Measurements from ENCODE around the gene COL13A1.

The COL13A1 gene

GRCh38 chr10:69963835-69964710, 162.4 kb downstream of the COL13A1 start:
- Histone ChIP-seq H3K27me3 (ENCODE audit: control insufficient read depth in 1 of 2, insufficient read depth in 2 of 2, low read length in 2 of 2) (peaks cover 0 to 5% of the 10 kb centered on the region in 2 donors), H3K9me3 (ENCODE audit: control insufficient read depth in 2 of 2, low read length in 2 of 2) (peaks cover 0 to 3% of the 10 kb centered on the region in 2 donors), H3K9ac (ENCODE audit: low read length in 2 of 2) (no peak overlapping the region), H3K36me3 (ENCODE audit: control insufficient read depth in 2 of 2, insufficient read depth in 2 of 2, low read length in 2 of 2) (no peaks in the 10 kb centered on the region), H3K4me3 (ENCODE audit: low read length in 2 of 2) (no peak overlapping the region), H3K27ac (ENCODE audit: low read length) (no peak overlapping the region), H3K4me1 (ENCODE audit: control insufficient read depth, insufficient read depth, low read length) (peaks cover 3% of the 10 kb centered on the region)

GRCh38 chr10:69965086-69965485, 163.4 kb downstream of the COL13A1 start:
- Histone ChIP-seq H3K9me3 (ENCODE audit: control insufficient read depth in 2 of 2, low read length in 2 of 2) (no peaks in the 10 kb centered on the region), H3K36me3 (ENCODE audit: control insufficient read depth in 2 of 2, insufficient read depth in 2 of 2, low read length in 2 of 2) (no peaks in the 10 kb centered on the region), H3K4me1 (ENCODE audit: control insufficient read depth, insufficient read depth, low read length) (peaks cover 3% of the 10 kb centered on the region), H3K4me3 (ENCODE audit: low read length in 2 of 2) (no peak overlapping the region), H3K27ac (ENCODE audit: low read length) (no peak overlapping the region), H3K9ac (ENCODE audit: low read length in 2 of 2) (no peak overlapping the region), H3K27me3 (ENCODE audit: control insufficient read depth in 1 of 2, insufficient read depth in 2 of 2, low read length in 2 of 2) (peaks cover 0 to 5% of the 10 kb centered on the region in 2 donors)

GRCh38 chr10:69965919-69966662, 164.4 kb downstream of the COL13A1 start:
- Histone ChIP-seq H3K4me3 (ENCODE audit: low read length in 2 of 2) (no peak overlapping the region), H3K4me1 (ENCODE audit: control insufficient read depth, insufficient read depth, low read length) (peaks cover 1% of the 10 kb centered on the region), H3K9me3 (ENCODE audit: control insufficient read depth in 2 of 2, low read length in 2 of 2) (no peaks in the 10 kb centered on the region), H3K36me3 (ENCODE audit: control insufficient read depth in 2 of 2, insufficient read depth in 2 of 2, low read length in 2 of 2) (no peaks in the 10 kb centered on the region), H3K27ac (ENCODE audit: low read length) (no peak overlapping the region), H3K27me3 (ENCODE audit: control insufficient read depth in 1 of 2, insufficient read depth in 2 of 2, low read length in 2 of 2) (peaks cover 0 to 5% of the 10 kb centered on the region in 2 donors), H3K9ac (ENCODE audit: low read length in 2 of 2) (no peak overlapping the region)

- Histone ChIP-seq H3K4me3 (ENCODE audit: low read length in 2 of 2) (no peak overlapping the region), H3K9me3 (ENCODE audit: control insufficient read depth in 2 of 2, low read length in 2 of 2) (no peaks in the 10 kb centered on the region), H3K4me1 (ENCODE audit: control insufficient read depth, insufficient read depth, low read length) (no peaks in the 10 kb centered on the region), H3K36me3 (ENCODE audit: control insufficient read depth in 2 of 2, insufficient read depth in 2 of 2, low read length in 2 of 2) (no peaks in the 10 kb centered on the region), H3K27me3 (ENCODE audit: control insufficient read depth in 1 of 2, insufficient read depth in 2 of 2, low read length in 2 of 2) (peaks cover 0 to 5% of the 10 kb centered on the region in 2 donors), H3K27ac (ENCODE audit: low read length) (no peak overlapping the region), H3K9ac (ENCODE audit: low read length in 2 of 2) (no peak overlapping the region)
Measured at GRCh38 chr10:69968830-69969229, 167.1 kb downstream of the COL13A1 start.

DNA sequence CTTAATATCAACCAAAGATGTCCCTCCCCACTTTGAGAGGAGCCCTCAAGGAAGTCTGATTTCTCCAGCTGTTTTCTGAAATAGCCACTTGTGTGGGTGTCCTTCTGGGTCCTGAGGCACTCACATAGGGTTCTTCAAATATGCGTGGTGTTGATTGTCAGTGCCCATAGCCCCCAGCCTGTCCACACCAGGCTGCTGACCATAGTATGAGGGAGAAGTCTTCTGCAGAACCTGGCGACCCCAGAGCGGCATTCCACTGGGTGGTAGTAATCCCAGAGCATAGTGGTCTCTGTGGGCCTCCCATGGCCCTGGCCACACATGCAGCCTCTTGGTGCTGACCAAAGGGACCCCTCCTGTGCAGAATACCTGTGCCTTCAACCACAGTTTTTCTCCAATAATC, 168.3 kb downstream of the COL13A1 start:
- H3K27ac ChIP-seq (ENCODE audit: low read length) = no peak overlapping the region
- H3K9me3 ChIP-seq (ENCODE audit: control insufficient read depth in 2 of 2, low read length in 2 of 2) = no peaks in the 10 kb centered on the region
- no peaks in the 10 kb centered on the region for H3K36me3 ChIP-seq (ENCODE audit: control insufficient read depth in 2 of 2, insufficient read depth in 2 of 2, low read length in 2 of 2)
- no peaks in the 10 kb centered on the region for H3K4me1 ChIP-seq (ENCODE audit: control insufficient read depth, insufficient read depth, low read length)
- no peak overlapping the region for H3K9ac ChIP-seq (ENCODE audit: low read length in 2 of 2)
- H3K4me3 ChIP-seq (ENCODE audit: low read length in 2 of 2) = no peak overlapping the region
- peaks cover 0 to 5% of the 10 kb centered on the region in 2 donors for H3K27me3 ChIP-seq (ENCODE audit: control insufficient read depth in 1 of 2, insufficient read depth in 2 of 2, low read length in 2 of 2)

- Histone ChIP-seq H3K27ac (ENCODE audit: low read length) (no peak overlapping the region), H3K4me1 (ENCODE audit: control insufficient read depth, insufficient read depth, low read length) (no peaks in the 10 kb centered on the region), H3K36me3 (ENCODE audit: control insufficient read depth in 2 of 2, insufficient read depth in 2 of 2, low read length in 2 of 2) (no peaks in the 10 kb centered on the region), H3K9ac (ENCODE audit: low read length in 2 of 2) (no peak overlapping the region), H3K9me3 (ENCODE audit: control insufficient read depth in 2 of 2, low read length in 2 of 2) (peaks cover 3 to 6% of the 10 kb centered on the region in 2 donors), H3K27me3 (ENCODE audit: control insufficient read depth in 1 of 2, insufficient read depth in 2 of 2, low read length in 2 of 2) (peaks cover 0 to 2% of the 10 kb centered on the region in 2 donors), H3K4me3 (ENCODE audit: low read length in 2 of 2) (no peak overlapping the region)
Measured at GRCh38 chr10:69972981-69973397, 171.3 kb downstream of the COL13A1 start.

DNA sequence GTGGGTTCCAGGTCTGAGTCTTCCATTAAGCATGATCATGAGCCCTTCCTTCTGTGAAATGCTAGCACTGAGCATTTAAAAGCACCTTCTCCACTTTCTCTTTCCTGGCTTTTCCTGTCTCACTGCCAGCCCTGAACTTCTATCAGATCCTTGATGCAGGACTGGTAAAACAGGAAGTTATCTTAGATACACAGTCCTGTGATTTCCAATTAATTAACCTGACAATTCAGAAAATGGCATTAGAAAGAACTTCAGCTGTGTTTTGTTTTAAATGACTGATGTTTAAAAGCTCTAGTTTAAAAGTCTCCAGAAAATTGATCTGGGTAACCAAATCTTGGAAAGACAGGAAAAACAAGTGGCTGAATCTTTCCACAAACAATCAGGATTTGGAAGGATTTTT, 172.0 kb downstream of the COL13A1 start:
- Histone ChIP-seq H3K4me1 (ENCODE audit: control insufficient read depth, insufficient read depth, low read length) (no peaks in the 10 kb centered on the region), H3K36me3 (ENCODE audit: control insufficient read depth in 2 of 2, insufficient read depth in 2 of 2, low read length in 2 of 2) (no peaks in the 10 kb centered on the region), H3K9ac (ENCODE audit: low read length in 2 of 2) (no peak overlapping the region), H3K27me3 (ENCODE audit: control insufficient read depth in 1 of 2, insufficient read depth in 2 of 2, low read length in 2 of 2) (no peaks in the 10 kb centered on the region), H3K9me3 (ENCODE audit: control insufficient read depth in 2 of 2, low read length in 2 of 2) (peaks cover 3 to 6% of the 10 kb centered on the region in 2 donors), H3K4me3 (ENCODE audit: low read length in 2 of 2) (no peak overlapping the region), H3K27ac (ENCODE audit: low read length) (no peak overlapping the region)

DNA sequence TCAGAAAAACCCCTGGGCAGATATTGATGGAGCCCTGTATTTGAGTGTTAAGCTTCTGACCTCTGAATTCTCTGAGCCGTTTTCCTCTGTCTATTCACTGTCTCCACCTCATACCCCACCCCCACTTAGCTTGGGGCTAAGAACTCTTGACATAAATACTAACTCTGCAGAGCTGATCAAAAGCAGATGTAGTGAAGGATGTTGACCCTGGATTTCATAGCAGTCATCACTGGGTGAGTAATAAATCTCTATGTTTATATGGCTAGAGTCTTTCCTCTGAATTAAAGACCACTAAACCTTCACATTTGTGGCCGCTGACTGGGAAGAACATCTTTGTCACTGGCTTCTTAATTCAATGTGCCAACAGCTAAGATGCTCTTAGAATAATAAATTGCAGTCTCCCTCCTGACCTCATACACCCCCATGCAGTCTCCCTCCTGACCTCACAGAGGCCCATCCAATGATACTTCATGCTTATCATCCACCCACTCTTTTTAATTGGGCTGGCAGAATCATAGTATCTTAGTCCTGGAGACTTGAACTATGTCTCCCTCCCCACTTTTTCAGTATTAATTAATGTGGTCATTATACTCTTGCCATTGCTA, 172.9 kb downstream of the COL13A1 start:
- Histone ChIP-seq H3K36me3 (ENCODE audit: control insufficient read depth in 2 of 2, insufficient read depth in 2 of 2, low read length in 2 of 2) (no peaks in the 10 kb centered on the region), H3K9me3 (ENCODE audit: control insufficient read depth in 2 of 2, low read length in 2 of 2) (peaks cover 3 to 11% of the 10 kb centered on the region in 2 donors), H3K9ac (ENCODE audit: low read length in 2 of 2) (no peak overlapping the region), H3K4me3 (ENCODE audit: low read length in 2 of 2) (no peak overlapping the region), H3K27ac (ENCODE audit: low read length) (no peak overlapping the region), H3K27me3 (ENCODE audit: control insufficient read depth in 1 of 2, insufficient read depth in 2 of 2, low read length in 2 of 2) (peaks cover under 1 to 4% of the 10 kb centered on the region in 2 donors), H3K4me1 (ENCODE audit: control insufficient read depth, insufficient read depth, low read length) (no peaks in the 10 kb centered on the region)

GRCh38 chr10:69976795-69977546, 175.3 kb downstream of the COL13A1 start:
- Histone ChIP-seq H3K9me3 (ENCODE audit: control insufficient read depth in 2 of 2, low read length in 2 of 2) (peaks cover 10 to 11% of the 10 kb centered on the region in 2 donors), H3K27me3 (ENCODE audit: control insufficient read depth in 1 of 2, insufficient read depth in 2 of 2, low read length in 2 of 2) (peaks cover 5 to 6% of the 10 kb centered on the region in 2 donors), H3K9ac (ENCODE audit: low read length in 2 of 2) (no peak overlapping the region), H3K4me3 (ENCODE audit: low read length in 2 of 2) (no peak overlapping the region), H3K27ac (ENCODE audit: low read length) (no peak overlapping the region), H3K4me1 (ENCODE audit: control insufficient read depth, insufficient read depth, low read length) (no peaks in the 10 kb centered on the region), H3K36me3 (ENCODE audit: control insufficient read depth in 2 of 2, insufficient read depth in 2 of 2, low read length in 2 of 2) (no peaks in the 10 kb centered on the region)

DNA sequence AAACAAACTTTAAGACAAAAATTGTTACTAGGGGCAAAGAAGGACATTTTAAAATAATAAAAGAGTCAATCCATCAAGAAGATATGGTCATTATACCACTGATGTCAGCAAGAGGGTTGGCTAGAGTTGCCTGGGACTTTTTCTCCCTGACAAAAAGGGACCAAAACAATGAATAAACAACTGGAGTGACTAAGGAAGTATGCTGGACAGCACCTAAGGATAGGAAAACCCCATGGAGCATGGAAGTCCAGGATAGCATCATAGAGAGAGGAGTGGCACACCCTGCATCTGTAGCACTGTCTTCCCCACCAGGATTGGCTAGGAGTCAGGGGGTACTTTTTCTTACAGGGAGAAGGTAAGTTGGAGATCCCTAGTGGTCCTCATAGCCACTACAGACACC, 177.5 kb downstream of the COL13A1 start:
- Histone ChIP-seq H3K9me3 (ENCODE audit: control insufficient read depth in 2 of 2, low read length in 2 of 2) (peaks cover 10 to 11% of the 10 kb centered on the region in 2 donors), H3K4me3 (ENCODE audit: low read length in 2 of 2) (no peak overlapping the region), H3K4me1 (ENCODE audit: control insufficient read depth, insufficient read depth, low read length) (no peaks in the 10 kb centered on the region), H3K36me3 (ENCODE audit: control insufficient read depth in 2 of 2, insufficient read depth in 2 of 2, low read length in 2 of 2) (no peaks in the 10 kb centered on the region), H3K9ac (ENCODE audit: low read length in 2 of 2) (no peak overlapping the region), H3K27ac (ENCODE audit: low read length) (no peak overlapping the region), H3K27me3 (ENCODE audit: control insufficient read depth in 1 of 2, insufficient read depth in 2 of 2, low read length in 2 of 2) (peaks cover 5 to 6% of the 10 kb centered on the region in 2 donors)
